HG03565 (cell line): Measurements from ENCODE around the gene PODNL1.
"Not testable (repeated sequence)": the region's sequence is repeated elsewhere in the genome, so short reads cannot be mapped to it uniquely, and the experiment has no call there.

ENCODE experiments used
- ATAC-seq: cut with Tn5 transposase; IDR thresholded peaks from one replicate; pipeline ENCODE4 v1.9.1; 2021; ENCODE audit warnings: mild to moderate bottlenecking, moderate library complexity; ENCODE audit not compliant: unreplicated experiment

The PODNL1 gene

GRCh38 chr19:13930402-13930801 lies 7.8 kb downstream of the PODNL1 start:
- ATAC-seq = no peak

GRCh38 chr19:13929956-13930355 lies 8.3 kb downstream of the PODNL1 start:
- no peak for ATAC-seq

- ATAC-seq = no peak
Observed at GRCh38 chr19:13929340-13929739, 8.9 kb downstream of the PODNL1 start.

GRCh38 chr19:13926715-13927114 lies 11.5 kb downstream of the PODNL1 start:
- ATAC-seq = no peak

- no peak for ATAC-seq
Observed at GRCh38 chr19:13926010-13926409, 12.2 kb downstream of the PODNL1 start.

- ATAC-seq = no peak
Observed at GRCh38 chr19:13923194-13923987, 14.8 kb downstream of the PODNL1 start.

- ATAC-seq = not testable (repeated sequence)
Observed at GRCh38 chr19:13922118-13922517, 16.1 kb downstream of the PODNL1 start.

- no peak for ATAC-seq
Observed at GRCh38 chr19:13920940-13921747, 17.1 kb downstream of the PODNL1 start.

- no peak for ATAC-seq
Observed at GRCh38 chr19:13920524-13920923, 17.7 kb downstream of the PODNL1 start.

GRCh38 chr19:13918726-13919411 lies 19.3 kb downstream of the PODNL1 start:
- ATAC-seq = no peak

GRCh38 chr19:13917888-13918406 lies 20.3 kb downstream of the PODNL1 start:
- no peak for ATAC-seq

- no peak for ATAC-seq
Observed at GRCh38 chr19:13914777-13915176, 23.4 kb downstream of the PODNL1 start.

- no peak for ATAC-seq
Observed at GRCh38 chr19:13913352-13913751, 24.9 kb downstream of the PODNL1 start.

GRCh38 chr19:13909430-13909829 lies 28.8 kb downstream of the PODNL1 start:
- no peak for ATAC-seq

- no peak for ATAC-seq
Observed at GRCh38 chr19:13908674-13909073, 29.5 kb downstream of the PODNL1 start.

- no peak for ATAC-seq
Observed at GRCh38 chr19:13906910-13907309, 31.3 kb downstream of the PODNL1 start.

GRCh38 chr19:13906521-13906904 lies 31.7 kb downstream of the PODNL1 start:
- no peak for ATAC-seq

GRCh38 chr19:13905634-13906520 lies 32.3 kb downstream of the PODNL1 start, which contains the start of the genes BRME1 and CC2D1A:
Gene BRME1 (minus strand): TSS chr19:13906117. CDS start chr19:13904892, 1,225 bp downstream.
Gene CC2D1A (plus strand): TSS chr19:13906201. CDS start chr19:13906442, 241 bp downstream.
- peak; percentile 88 for ATAC-seq

- ATAC-seq = no peak
Observed at GRCh38 chr19:13902993-13903555, 35.1 kb downstream of the PODNL1 start.
